Body of pancreas (tissue), 4 donors: ENCODE measurements around the gene KLF7. TPM values are rescaled to one million over a fixed set of nuclear protein-coding genes. Genes with fewer than 3 reads are reported as not detected.

Source experiments
- ATAC-seq: fragments of 150-250 bp; one replicate; pipeline ENCODE4 v1.9.1; 2016
- DNase-seq, 4 donors: peaks; one replicate each; pipeline ENCODE4 v3.0.0-alpha.2; 2019
- H3K27ac ChIP-seq, 4 donors: fragments of 200-600 bp; sonication (generic); 1 replicate in 3 of 4; 2 replicates in 1 of 4; pipeline versions ENCODE4 v1.5.1 to v1.6.1; 2016 to 2019; ENCODE audit warnings: mild to moderate bottlenecking in 1 of 4, mixed read lengths in 1 of 4, moderate library complexity in 1 of 4
- H3K27me3 ChIP-seq, 2 donors: fragments of 200-600 bp; sonication (generic); one replicate each; pipeline ENCODE4 v1.6.0; 2016; ENCODE audit warnings: mild to moderate bottlenecking in 1 of 2
- H3K36me3 ChIP-seq, 2 donors: fragments of 200-600 bp; sonication (generic); replicated peaks in 1 of 2; 2 replicates each; pipeline ENCODE4 v1.5.1; 2016; ENCODE audit warnings: low read depth in 2 of 2; ENCODE audit not compliant: insufficient read depth in 1 of 2
- H3K4me1 ChIP-seq: fragments of 200-600 bp; sonication (generic); one replicate; pipeline ENCODE4 v1.6.0; 2016
- H3K4me3 ChIP-seq, 2 donors: fragments of 200-600 bp; sonication (generic); 1 replicate in 1 of 2; 2 replicates in 1 of 2; pipeline ENCODE4 v1.5.1; 2016 to 2019
- H3K9me3 ChIP-seq, 3 donors: fragments of 200-600 bp; sonication (generic); 1 replicate in 2 of 3; 2 replicates in 1 of 3; pipeline ENCODE4 v1.5.1; 2016
- CTCF ChIP-seq, 7 experiments: fragments of 450-650 bp in 4 of 7; fragments of 200-600 bp in 3 of 7; sonication (generic) in 3 of 7; IDR thresholded peaks; one replicate each; pipeline ENCODE4 v1.5.1; 2016 to 2019; ENCODE audit warnings: antibody characterized with exemption in 7 of 7
- POLR2A ChIP-seq, 3 donors: fragments of 450-650 bp; IDR thresholded peaks; one replicate each; pipeline ENCODE4 v1.6.1; 2016; ENCODE audit warnings: antibody characterized with exemption in 3 of 3, mild to moderate bottlenecking in 2 of 3
- WGBS, 2 donors: methylation state at CpG; one replicate each; pipeline ENCODE4 v1.1.5; 2017; 5-methylcytosine and 5-hydroxymethylcytosine counted together
- intact Hi-C: fragments of 100-400 bp; cut with DNase I; formaldehyde crosslinking; loops from one replicate; pipeline ENCODE4 v1.15.1; 2023
- total RNA-seq, 2 donors: library from RNA; depleted of rRNA; stranded (reverse); fragments of >200 nt; gene quantifications; one replicate each; pipeline ENCODE4 v1.1.0, GENCODE V29; 2016

KLF7 gene
- total RNA-seq, 2 donors from 2014 or later: 4.6 to 9.3 TPM

- intact Hi-C loops: no loop called here
- H3K27ac ChIP-seq: no peak overlapping the region
- no peaks in the 10 kb centered on the region for H3K4me1 ChIP-seq
- no peaks in the 10 kb centered on the region for H3K9me3 ChIP-seq
- no peaks in the 10 kb centered on the region for H3K27me3 ChIP-seq
- TF ChIP-seq CTCF (IDR thresholded peaks at IDR 0.05): no peak
- TF ChIP-seq POLR2A (IDR thresholded peaks at IDR 0.05): no peak
- no peak overlapping the region for H3K4me3 ChIP-seq
- DNase-seq (no peak), ATAC-seq (no peak)
- H3K36me3 ChIP-seq: no peaks in the 10 kb centered on the region
- WGBS, 2 donors: 87 to 91% methylated on average over 5 of the region's 5 CpGs
These were observed 43.0 kb downstream of the KLF7 start for GRCh38 chr2:207122651-207123334.

- no peaks in the 10 kb centered on the region for H3K36me3 ChIP-seq
- DNase-seq: no peak
- H3K4me3 ChIP-seq: no peak overlapping the region
- H3K27me3 ChIP-seq: no peaks in the 10 kb centered on the region
- WGBS, 2 donors: 41 to 76% methylated on average over 1 of the region's 1 CpG
- H3K9me3 ChIP-seq: no peaks in the 10 kb centered on the region
- TF ChIP-seq CTCF (IDR thresholded peaks at IDR 0.05) (no peak), POLR2A (IDR thresholded peaks at IDR 0.05) (no peak)
- no peaks in the 10 kb centered on the region for H3K4me1 ChIP-seq
- no peak overlapping the region for H3K27ac ChIP-seq
- peak; percentile 33 for ATAC-seq
- intact Hi-C loops: no loop called here
These were observed 44.0 kb downstream of the KLF7 start for GRCh38 chr2:207121784-207122183.

GRCh38 chr2:207119048-207119447 lies 46.7 kb downstream of the KLF7 start:
- no peak overlapping the region for H3K4me3 ChIP-seq
- no peak for DNase-seq
- WGBS, 2 donors: 70 to 80% methylated on average over 4 of the region's 4 CpGs
- no peak overlapping the region for H3K27ac ChIP-seq
- H3K4me1 ChIP-seq: no peaks in the 10 kb centered on the region
- H3K36me3 ChIP-seq: no peaks in the 10 kb centered on the region
- H3K27me3 ChIP-seq: no peaks in the 10 kb centered on the region
- TF ChIP-seq CTCF (IDR thresholded peaks at IDR 0.05) (no peak), POLR2A (IDR thresholded peaks at IDR 0.05) (no peak)
- intact Hi-C loops: no loop called here
- H3K9me3 ChIP-seq: no peaks in the 10 kb centered on the region
- no peak for ATAC-seq

- intact Hi-C loops: no loop called here
- no peak overlapping the region for H3K4me3 ChIP-seq
- no peak overlapping the region for H3K27ac ChIP-seq
- H3K4me1 ChIP-seq: no peaks in the 10 kb centered on the region
- H3K9me3 ChIP-seq: no peaks in the 10 kb centered on the region
- WGBS, 2 donors: 88 to 95% methylated on average over 2 of the region's 2 CpGs
- ATAC-seq (no peak), DNase-seq (no peak)
- no peaks in the 10 kb centered on the region for H3K36me3 ChIP-seq
- no peaks in the 10 kb centered on the region for H3K27me3 ChIP-seq
- no peak for TF ChIP-seq POLR2A (IDR thresholded peaks at IDR 0.05)
- TF ChIP-seq CTCF (IDR thresholded peaks at IDR 0.05): no peak
These were observed 48.1 kb downstream of the KLF7 start for GRCh38 chr2:207117668-207118067.

- no peak overlapping the region for H3K4me3 ChIP-seq
- 45 to 62% methylated on average over 6 of the region's 6 CpGs for WGBS, 2 donors
- H3K4me1 ChIP-seq: no peaks in the 10 kb centered on the region
- DNase-seq (no peak), ATAC-seq (no peak)
- intact Hi-C loops: no loop called here
- H3K27me3 ChIP-seq: no peaks in the 10 kb centered on the region
- H3K9me3 ChIP-seq: no peaks in the 10 kb centered on the region
- H3K36me3 ChIP-seq: no peaks in the 10 kb centered on the region
- no peak overlapping the region for H3K27ac ChIP-seq
- no peak for TF ChIP-seq POLR2A (IDR thresholded peaks at IDR 0.05)
These were observed 49.9 kb downstream of the KLF7 start for GRCh38 chr2:207115715-207116364.
